GM12891 (cell line): ENCODE data around the gene MBNL2.

Source experiments
- PAX5 ChIP-seq: IDR thresholded peaks from 2 replicates; pipeline ENCODE4 v1.6.1; 2011; ENCODE audit warnings: low read length, moderate library complexity, mild to moderate bottlenecking; ENCODE audit not compliant: insufficient read depth, severe bottlenecking
- POLR2A ChIP-seq: IDR thresholded peaks from 2 replicates; pipeline ENCODE4 v1.6.1; 2011; ENCODE audit warnings: low read depth, low read length, control low read depth
- POLR2AphosphoS5 ChIP-seq: IDR thresholded peaks from 2 replicates; pipeline ENCODE4 v1.6.1; 2011; ENCODE audit warnings: low read depth, low read length, control low read depth
- POU2F2 ChIP-seq: IDR thresholded peaks from 2 replicates; pipeline ENCODE4 v1.6.1; 2011; ENCODE audit warnings: low read depth, mild to moderate bottlenecking, control low read depth, low read length, moderate library complexity
- SPI1 ChIP-seq: IDR thresholded peaks from 2 replicates; pipeline ENCODE4 v1.6.1; 2011; ENCODE audit warnings: low read depth, low read length, control low read depth
- TAF1 ChIP-seq: IDR thresholded peaks from 2 replicates; pipeline ENCODE4 v1.6.1; 2011; ENCODE audit warnings: low read depth, low read length, control low read depth

GRCh38 chr13:97234236-97234635, 12.1 kb downstream of the MBNL2 start:
- TF ChIP-seq POLR2A (no peak), POLR2AphosphoS5 (no peak), PAX5 (no peak), SPI1 (no peak), TAF1 (no peak), POU2F2 (no peak)
